SK-MEL-5 (cell line): ENCODE results near the gene THADA. TPM values are rescaled to one million over a fixed set of nuclear protein-coding genes. Genes with fewer than 3 reads are reported as not detected.
"Not testable (repeated sequence)": the region's sequence is repeated elsewhere in the genome, so short reads cannot be mapped to it uniquely, and the experiment has no call there.

Experiments
- DNase-seq: peaks from one replicate; pipeline ENCODE4 v3.0.0-alpha.2; 2016; ENCODE audit warnings: low read depth, low spot score
- in situ Hi-C: cut with HindIII; loops from 2 replicates; pipeline ENCODE4 v1.10.0; 2016; ENCODE audit warnings: low sequenced_read_pairs, high pct_unique_total_duplicates, low pct_unique_long_range_greater_than_20kb
- total RNA-seq: library from RNA; depleted of rRNA; stranded (reverse); fragments of >200 nt; shearing (Covaris generic); gene quantifications from 2 replicates; pipeline ENCODE4 v1.2.3, GENCODE V29; 2014

Gene THADA
- total RNA-seq, 1 experiment from 2014 or later, result 50.3 TPM

GRCh38 chr2:43460174-43460546, 135.7 kb downstream of the THADA start:
- in situ Hi-C loops, result no loop called here
- DNase-seq, result no peak

GRCh38 chr2:43459446-43460173, 136.2 kb downstream of the THADA start:
- in situ Hi-C loops, result no loop called here

GRCh38 chr2:43458014-43458628, 137.7 kb downstream of the THADA start:
- in situ Hi-C loops, result no loop called here
- DNase-seq, result no peak

More at GRCh38 chr2:43459446-43460173, 136.2 kb downstream of the THADA start:
- no peak for DNase-seq

GRCh38 chr2:43455731-43456642, 139.9 kb downstream of the THADA start:
- in situ Hi-C loops, result no loop called here
- peak; percentile 26 for DNase-seq

GRCh38 chr2:43455296-43455695, 140.5 kb downstream of the THADA start:
- in situ Hi-C loops, result no loop called here

GRCh38 chr2:43454791-43455190, 141.0 kb downstream of the THADA start:
- in situ Hi-C loops, result no loop called here

More at GRCh38 chr2:43455296-43455695, 140.5 kb downstream of the THADA start:
- DNase-seq, result no peak

GRCh38 chr2:43453179-43454170, 142.4 kb downstream of the THADA start:
- no peak for DNase-seq
- in situ Hi-C loops, result no loop called here

More at GRCh38 chr2:43454791-43455190, 141.0 kb downstream of the THADA start:
- DNase-seq, result no peak

- in situ Hi-C loops, result no loop called here
Measured at GRCh38 chr2:43452318-43452731, 143.5 kb downstream of the THADA start.

GRCh38 chr2:43450617-43451016, 145.2 kb downstream of the THADA start:
- in situ Hi-C loops, result no loop called here
- no peak for DNase-seq

More at GRCh38 chr2:43452318-43452731, 143.5 kb downstream of the THADA start:
- DNase-seq, result no peak

GRCh38 chr2:43448822-43449110, 147.1 kb downstream of the THADA start:
- in situ Hi-C loops, result no loop called here
- DNase-seq, result no peak

GRCh38 chr2:43448011-43448821, 147.6 kb downstream of the THADA start:
- no peak for DNase-seq
- in situ Hi-C loops, result no loop called here

GRCh38 chr2:43446755-43447154, 149.1 kb downstream of the THADA start:
- in situ Hi-C loops, result not testable (repeated sequence)

GRCh38 chr2:43445781-43446180, 150.1 kb downstream of the THADA start:
- no peak for DNase-seq
- in situ Hi-C loops, result no loop called here

More at GRCh38 chr2:43446755-43447154, 149.1 kb downstream of the THADA start:
- DNase-seq, result peak; percentile 24

GRCh38 chr2:43444989-43445645, 150.7 kb downstream of the THADA start:
- peak; percentile 49 for DNase-seq
- in situ Hi-C loops, result no loop called here

- DNase-seq, result no peak
- in situ Hi-C loops, result no loop called here
Measured at GRCh38 chr2:43443282-43443681, 152.6 kb downstream of the THADA start.

- in situ Hi-C loops, result no loop called here
- DNase-seq, result no peak
Measured at GRCh38 chr2:43441195-43441594, 154.6 kb downstream of the THADA start.
